ENCODE measurements around the gene LHCGR. TPM values are rescaled to one million over a fixed set of nuclear protein-coding genes. Genes with fewer than 3 reads are reported as not detected.

Gene LHCGR
- total RNA-seq = 0.12 TPM in 1 of 2 replicates, not detected in the other
- long read RNA-seq = 0 reads

DNA sequence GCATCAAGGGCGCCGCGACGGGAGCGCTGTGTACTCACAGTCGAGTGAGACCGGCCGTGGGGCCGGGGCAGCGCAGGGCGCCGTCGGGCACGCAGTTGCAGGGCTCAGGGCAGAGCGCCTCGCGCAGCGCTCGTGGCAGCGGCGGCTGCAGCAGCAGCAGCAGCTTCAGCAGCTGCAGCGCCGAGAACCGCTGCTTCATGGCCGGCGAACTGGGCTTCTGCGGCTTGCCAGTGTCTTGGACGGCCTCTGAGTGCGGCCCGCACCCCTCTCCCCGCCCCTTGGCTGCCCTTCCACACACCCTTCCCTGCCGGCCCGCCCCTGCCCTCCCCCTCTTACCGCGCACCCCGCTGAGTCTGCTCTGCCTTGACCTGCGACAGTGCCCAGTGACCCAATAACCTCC is at the start of gene LHCGR:
Gene LHCGR (minus strand): TSS at position 252 of the 400 bp plus-strand sequence. CDS start 53 bp downstream, at position 199.
- peaks cover 27% of the 10 kb centered on the region for H3K27me3 Mint-ChIP-seq (ENCODE audit: low read depth)
- H3K4me1 Mint-ChIP-seq = peaks cover 21% of the 10 kb centered on the region
- peak; percentile 14 for DNase-seq (ENCODE audit: low read depth, low spot score)
- peak within 1 kb of the TSS; percentile 79 for H3K4me3 Mint-ChIP-seq
- H3K9me3 Mint-ChIP-seq = peaks cover 3% of the 10 kb centered on the region
- no peak within 1 kb of the TSS for H3K27ac Mint-ChIP-seq (ENCODE audit: unreplicated experiment)
- no peaks in the 10 kb centered on the region for H3K36me3 Mint-ChIP-seq (ENCODE audit: low read depth)
- TF ChIP-seq, protein P1, sequence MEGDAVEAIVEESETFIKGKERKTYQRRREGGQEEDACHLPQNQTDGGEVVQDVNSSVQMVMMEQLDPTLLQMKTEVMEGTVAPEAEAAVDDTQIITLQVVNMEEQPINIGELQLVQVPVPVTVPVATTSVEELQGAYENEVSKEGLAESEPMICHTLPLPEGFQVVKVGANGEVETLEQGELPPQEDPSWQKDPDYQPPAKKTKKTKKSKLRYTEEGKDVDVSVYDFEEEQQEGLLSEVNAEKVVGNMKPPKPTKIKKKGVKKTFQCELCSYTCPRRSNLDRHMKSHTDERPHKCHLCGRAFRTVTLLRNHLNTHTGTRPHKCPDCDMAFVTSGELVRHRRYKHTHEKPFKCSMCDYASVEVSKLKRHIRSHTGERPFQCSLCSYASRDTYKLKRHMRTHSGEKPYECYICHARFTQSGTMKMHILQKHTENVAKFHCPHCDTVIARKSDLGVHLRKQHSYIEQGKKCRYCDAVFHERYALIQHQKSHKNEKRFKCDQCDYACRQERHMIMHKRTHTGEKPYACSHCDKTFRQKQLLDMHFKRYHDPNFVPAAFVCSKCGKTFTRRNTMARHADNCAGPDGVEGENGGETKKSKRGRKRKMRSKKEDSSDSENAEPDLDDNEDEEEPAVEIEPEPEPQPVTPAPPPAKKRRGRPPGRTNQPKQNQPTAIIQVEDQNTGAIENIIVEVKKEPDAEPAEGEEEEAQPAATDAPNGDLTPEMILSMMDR (conservative IDR thresholded peaks at IDR 0.05) = no peak

DNA sequence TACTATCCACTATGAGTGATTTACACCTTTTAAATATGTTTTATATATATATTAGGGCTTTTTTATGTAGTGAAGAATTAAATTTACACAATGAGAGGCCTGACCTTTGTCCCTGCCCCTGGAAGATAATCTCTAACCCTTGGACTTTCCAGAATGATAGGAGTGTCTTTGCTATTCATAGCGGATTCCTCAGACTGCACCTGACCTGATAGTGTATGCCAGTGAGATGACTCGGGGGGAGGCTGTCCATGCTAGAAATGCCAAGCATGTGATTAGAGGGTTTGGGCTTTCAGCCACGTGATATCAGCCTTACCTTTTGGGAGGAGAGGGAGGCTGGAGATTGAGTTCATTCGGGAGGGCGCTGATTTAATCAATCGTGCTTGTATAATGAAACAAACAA is 44.1 kb upstream of the LHCGR start:
- peaks cover 3% of the 10 kb centered on the region for H3K36me3 Mint-ChIP-seq (ENCODE audit: low read depth)
- no peaks in the 10 kb centered on the region for H3K27me3 Mint-ChIP-seq (ENCODE audit: low read depth)
- TF ChIP-seq, protein P1 (conservative IDR thresholded peaks at IDR 0.05) = no peak
- no peak overlapping the region for H3K4me3 Mint-ChIP-seq
- DNase-seq (ENCODE audit: low read depth, low spot score) = no peak
- no peak overlapping the region for H3K27ac Mint-ChIP-seq (ENCODE audit: unreplicated experiment)
- no peaks in the 10 kb centered on the region for H3K4me1 Mint-ChIP-seq
- peaks cover 9% of the 10 kb centered on the region for H3K9me3 Mint-ChIP-seq

DNA sequence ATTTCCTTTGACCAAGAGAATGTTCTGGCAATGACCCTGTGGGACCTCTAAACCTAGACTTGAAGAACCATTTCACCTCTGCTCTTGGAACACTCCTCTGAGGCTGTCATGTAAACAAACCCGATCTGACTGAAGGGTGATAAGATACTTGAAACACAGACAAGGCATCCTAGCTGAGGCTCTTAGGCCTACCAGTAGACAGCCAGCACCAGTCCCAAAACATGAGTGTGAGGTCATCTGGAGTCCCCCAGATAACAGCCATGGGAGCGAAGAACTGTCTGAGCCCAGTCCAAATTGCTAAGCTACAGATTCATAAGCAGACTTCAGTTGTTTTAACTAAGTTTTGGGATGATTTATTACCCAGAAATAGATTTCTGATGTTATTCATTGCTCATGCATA is 39.5 kb upstream of the LHCGR start:
- Mint-ChIP-seq H3K27ac (ENCODE audit: unreplicated experiment) (no peak overlapping the region), H3K4me3 (no peak overlapping the region), H3K9me3 (peaks cover 9% of the 10 kb centered on the region), H3K27me3 (ENCODE audit: low read depth) (no peaks in the 10 kb centered on the region), H3K36me3 (ENCODE audit: low read depth) (peaks cover 3% of the 10 kb centered on the region), H3K4me1 (peaks cover 30% of the 10 kb centered on the region)
- TF ChIP-seq, protein P1 (conservative IDR thresholded peaks at IDR 0.05) = no peak
- no peak for DNase-seq (ENCODE audit: low read depth, low spot score)

DNA sequence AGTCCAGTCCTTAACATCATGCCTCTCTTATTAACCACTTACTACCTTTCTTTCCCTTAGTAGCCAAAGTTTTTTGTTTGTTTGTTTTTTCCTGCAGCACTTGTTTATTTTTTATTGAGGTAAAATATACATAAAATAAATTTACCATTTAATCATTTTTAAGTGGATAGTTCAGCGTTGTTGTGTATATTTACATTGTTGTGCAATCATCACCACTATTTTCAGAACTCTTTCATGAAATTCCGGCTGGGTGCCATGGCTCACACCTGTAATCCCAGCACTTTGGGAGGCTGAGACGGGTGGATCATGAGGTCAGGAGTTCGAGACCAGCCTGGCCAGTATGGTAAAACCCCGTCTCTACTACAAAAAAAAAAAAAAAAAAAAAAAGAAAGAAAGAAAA is 38.1 kb upstream of the LHCGR start:
- DNase-seq (ENCODE audit: low read depth, low spot score) = no peak
- Mint-ChIP-seq H3K27ac (ENCODE audit: unreplicated experiment) (no peak overlapping the region), H3K27me3 (ENCODE audit: low read depth) (no peaks in the 10 kb centered on the region), H3K36me3 (ENCODE audit: low read depth) (peaks cover 3% of the 10 kb centered on the region), H3K4me1 (peaks cover 32% of the 10 kb centered on the region), H3K4me3 (no peak overlapping the region), H3K9me3 (peaks cover 9% of the 10 kb centered on the region)
- TF ChIP-seq, protein P1 (conservative IDR thresholded peaks at IDR 0.05) = no peak

DNA sequence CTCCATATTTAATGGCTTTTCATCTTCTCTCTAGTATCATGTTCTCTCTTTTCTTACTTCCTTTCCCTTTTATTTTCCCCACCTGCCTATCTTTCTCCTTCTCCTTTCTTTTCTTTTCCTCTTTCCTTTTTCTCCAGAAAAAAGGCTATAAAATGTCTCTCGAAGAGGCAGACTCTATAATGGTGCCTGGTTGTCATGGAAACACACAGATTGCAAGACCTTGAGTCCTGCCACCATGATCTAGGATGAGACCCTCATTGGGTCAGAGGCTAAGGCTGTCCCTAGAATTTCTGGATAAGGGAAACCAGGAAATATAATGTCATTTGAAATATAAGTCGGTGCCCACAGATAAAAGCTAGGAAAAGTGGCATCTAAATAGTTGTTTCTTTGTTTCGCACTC is 36.5 kb upstream of the LHCGR start:
- Mint-ChIP-seq H3K9me3 (peaks cover 9% of the 10 kb centered on the region), H3K36me3 (ENCODE audit: low read depth) (peaks cover 3% of the 10 kb centered on the region), H3K27ac (ENCODE audit: unreplicated experiment) (no peak overlapping the region), H3K27me3 (ENCODE audit: low read depth) (no peaks in the 10 kb centered on the region), H3K4me1 (peaks cover 32% of the 10 kb centered on the region), H3K4me3 (peak overlapping the region; percentile 24)
- no peak for DNase-seq (ENCODE audit: low read depth, low spot score)
- TF ChIP-seq, protein P1 (conservative IDR thresholded peaks at IDR 0.05) = no peak
